Fibroblast of lung (primary cell): ENCODE data around the gene CHST15. TPM values are rescaled to one million over a fixed set of nuclear protein-coding genes. Genes with fewer than 3 reads are reported as not detected.

Experiments
- DNase-seq, 2 donors: peaks; one replicate each; pipeline versions ENCODE4 v3.0.0 to v3.0.0-alpha.2; 2010; ENCODE audit warnings: low read depth in 2 of 2
- H2AFZ ChIP-seq: 2 replicates; pipeline ENCODE4 v1.5.1; 2012; ENCODE audit warnings: low read length, control low read depth, inconsistent platforms
- H3K27ac ChIP-seq: 2 replicates; pipeline ENCODE4 v1.5.1; 2011; ENCODE audit warnings: low read length, control low read depth; ENCODE audit not compliant: insufficient read depth
- H3K27me3 ChIP-seq: 2 replicates; pipeline ENCODE4 v1.5.1; 2011; ENCODE audit warnings: mild to moderate bottlenecking, low read length; ENCODE audit not compliant: control insufficient read depth, insufficient read depth
- H3K36me3 ChIP-seq: 2 replicates; pipeline ENCODE4 v1.5.1; 2011; ENCODE audit warnings: low read length; ENCODE audit not compliant: control insufficient read depth, insufficient read depth
- H3K4me1 ChIP-seq: 2 replicates; pipeline ENCODE4 v1.5.1; 2011; ENCODE audit warnings: low read length; ENCODE audit not compliant: control insufficient read depth, insufficient read depth; ENCODE audit errors: extremely low read depth
- H3K4me2 ChIP-seq: 2 replicates; pipeline ENCODE4 v1.5.1; 2011; ENCODE audit warnings: low read length, control low read depth; ENCODE audit not compliant: insufficient read depth; ENCODE audit errors: extremely low read depth
- H3K4me3 ChIP-seq, 4 experiments: fragments of 200-600 bp in 1 of 4; sonication (generic) in 1 of 4; replicated peaks in 1 of 4; 2 replicates each; pipeline ENCODE4 v1.5.1; 2011 to 2016; ENCODE audit warnings: low read length in 4 of 4, low read depth in 3 of 4, mild to moderate bottlenecking in 3 of 4, control low read depth in 2 of 4, inconsistent platforms in 1 of 4, mixed read lengths in 1 of 4; ENCODE audit not compliant: insufficient read depth in 1 of 4; ENCODE audit errors: control extremely low read depth in 1 of 4
- H3K79me2 ChIP-seq: 2 replicates; pipeline ENCODE4 v1.5.1; 2012; ENCODE audit warnings: mild to moderate bottlenecking, low read length, inconsistent platforms; ENCODE audit not compliant: control insufficient read depth, insufficient read depth
- H3K9ac ChIP-seq: 2 replicates; pipeline ENCODE4 v1.5.1; 2011; ENCODE audit warnings: mild to moderate bottlenecking, low read length, control low read depth; ENCODE audit not compliant: insufficient read depth
- H3K9me3 ChIP-seq: 2 replicates; pipeline ENCODE4 v1.5.1; 2012; ENCODE audit warnings: low read depth, low read length; ENCODE audit not compliant: control insufficient read depth, insufficient read depth
- H4K20me1 ChIP-seq: 2 replicates; pipeline ENCODE4 v1.5.1; 2011; ENCODE audit warnings: low read length; ENCODE audit not compliant: control insufficient read depth, insufficient read depth; ENCODE audit errors: extremely low read depth
- EZH2 ChIP-seq: IDR thresholded peaks from 2 replicates; pipeline ENCODE4 v1.5.1; 2012; ENCODE audit warnings: low read length, control low read depth, mild to moderate bottlenecking; ENCODE audit errors: missing control alignments
- polyA plus RNA-seq, 2 donors: library from polyadenylated mRNA; depleted of rRNA in 1 of 2; stranded (reverse) in 1 of 2; unstranded in 1 of 2; fragments of >200 nt; gene quantifications; 2 replicates each; pipeline ENCODE4 v1.2.1, GENCODE V29; 2011 to 2012; ENCODE audit warnings: missing spikeins in 1 of 2
- total RNA-seq: library from RNA; depleted of rRNA; stranded (reverse); fragments of >200 nt; gene quantifications from 2 replicates; pipeline ENCODE4 v1.2.1, GENCODE V29; 2014
- TF ChIP-seq, protein P1 (sequence below), 2 donors: IDR thresholded peaks in 1 of 2; conservative IDR thresholded peaks in 1 of 2; 1 replicate in 1 of 2; 2 replicates in 1 of 2; pipeline ENCODE4 v1.5.1; 2011 to 2012; ENCODE audit warnings: low read length in 2 of 2, control low read depth in 1 of 2, inconsistent platforms in 1 of 2, low read depth in 1 of 2, mild to moderate bottlenecking in 1 of 2

Gene CHST15
- total and polyA plus RNA-seq, 2 donors (not counting 1 experiment from before 2014, with no cell fraction given) = 5.0 to 7.9 TPM

- H3K9me3 ChIP-seq = no peaks in the 10 kb centered on the region
- no peak for TF ChIP-seq EZH2
- TF ChIP-seq, protein P1, sequence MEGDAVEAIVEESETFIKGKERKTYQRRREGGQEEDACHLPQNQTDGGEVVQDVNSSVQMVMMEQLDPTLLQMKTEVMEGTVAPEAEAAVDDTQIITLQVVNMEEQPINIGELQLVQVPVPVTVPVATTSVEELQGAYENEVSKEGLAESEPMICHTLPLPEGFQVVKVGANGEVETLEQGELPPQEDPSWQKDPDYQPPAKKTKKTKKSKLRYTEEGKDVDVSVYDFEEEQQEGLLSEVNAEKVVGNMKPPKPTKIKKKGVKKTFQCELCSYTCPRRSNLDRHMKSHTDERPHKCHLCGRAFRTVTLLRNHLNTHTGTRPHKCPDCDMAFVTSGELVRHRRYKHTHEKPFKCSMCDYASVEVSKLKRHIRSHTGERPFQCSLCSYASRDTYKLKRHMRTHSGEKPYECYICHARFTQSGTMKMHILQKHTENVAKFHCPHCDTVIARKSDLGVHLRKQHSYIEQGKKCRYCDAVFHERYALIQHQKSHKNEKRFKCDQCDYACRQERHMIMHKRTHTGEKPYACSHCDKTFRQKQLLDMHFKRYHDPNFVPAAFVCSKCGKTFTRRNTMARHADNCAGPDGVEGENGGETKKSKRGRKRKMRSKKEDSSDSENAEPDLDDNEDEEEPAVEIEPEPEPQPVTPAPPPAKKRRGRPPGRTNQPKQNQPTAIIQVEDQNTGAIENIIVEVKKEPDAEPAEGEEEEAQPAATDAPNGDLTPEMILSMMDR (conservative IDR thresholded peaks at IDR 0.05 in 1 of 2, IDR thresholded peaks at IDR 0.05 in 1 of 2; ENCODE audit: low read depth in 1 of 2, low read length in 2 of 2) = no peak
- DNase-seq = no peak
- H3K27me3 ChIP-seq = no peaks in the 10 kb centered on the region
- H3K79me2 ChIP-seq = no peaks in the 10 kb centered on the region
- H4K20me1 ChIP-seq = no peaks in the 10 kb centered on the region
- H3K27ac ChIP-seq = no peak overlapping the region
- no peaks in the 10 kb centered on the region for H3K36me3 ChIP-seq
- no peak overlapping the region for H3K9ac ChIP-seq
- no peaks in the 10 kb centered on the region for H3K4me1 ChIP-seq
- no peak overlapping the region for H3K4me2 ChIP-seq
- no peak overlapping the region for H2AFZ ChIP-seq
- H3K4me3 ChIP-seq = no peak overlapping the region
Observed at GRCh38 chr10:124071141-124071540, 22.3 kb downstream of the CHST15 start.

GRCh38 chr10:124070666-124071065, 22.7 kb downstream of the CHST15 start:
- no peaks in the 10 kb centered on the region for H3K4me1 ChIP-seq
- no peak overlapping the region for H3K9ac ChIP-seq
- H4K20me1 ChIP-seq = no peaks in the 10 kb centered on the region
- H3K27ac ChIP-seq = no peak overlapping the region
- TF ChIP-seq EZH2 = no peak
- TF ChIP-seq, protein P1 (conservative IDR thresholded peaks at IDR 0.05 in 1 of 2, IDR thresholded peaks at IDR 0.05 in 1 of 2; ENCODE audit: low read depth in 1 of 2, low read length in 2 of 2) = no peak
- no peaks in the 10 kb centered on the region for H3K9me3 ChIP-seq
- no peak overlapping the region for H3K4me3 ChIP-seq
- no peak overlapping the region for H2AFZ ChIP-seq
- no peak for DNase-seq
- H3K79me2 ChIP-seq = no peaks in the 10 kb centered on the region
- H3K27me3 ChIP-seq = no peaks in the 10 kb centered on the region
- no peak overlapping the region for H3K4me2 ChIP-seq
- H3K36me3 ChIP-seq = no peaks in the 10 kb centered on the region

- no peak overlapping the region for H3K27ac ChIP-seq
- H4K20me1 ChIP-seq = no peaks in the 10 kb centered on the region
- TF ChIP-seq, protein P1 (conservative IDR thresholded peaks at IDR 0.05 in 1 of 2, IDR thresholded peaks at IDR 0.05 in 1 of 2; ENCODE audit: low read depth in 1 of 2, low read length in 2 of 2) = no peak
- TF ChIP-seq EZH2 = no peak
- no peaks in the 10 kb centered on the region for H3K27me3 ChIP-seq
- no peaks in the 10 kb centered on the region for H3K4me1 ChIP-seq
- DNase-seq = no peak
- no peaks in the 10 kb centered on the region for H3K79me2 ChIP-seq
- no peaks in the 10 kb centered on the region for H3K36me3 ChIP-seq
- no peak overlapping the region for H2AFZ ChIP-seq
- no peak overlapping the region for H3K4me2 ChIP-seq
- H3K9me3 ChIP-seq = no peaks in the 10 kb centered on the region
- no peak overlapping the region for H3K9ac ChIP-seq
- no peak overlapping the region for H3K4me3 ChIP-seq
Observed at GRCh38 chr10:124069341-124070264, 23.8 kb downstream of the CHST15 start.
